ENCODE results near the gene PARD3. TPM values are rescaled to one million over a fixed set of nuclear protein-coding genes. Genes with fewer than 3 reads are reported as not detected.

PARD3 gene
- total RNA-seq, 1 donor from 2014 or later = 22.9 TPM

DNA sequence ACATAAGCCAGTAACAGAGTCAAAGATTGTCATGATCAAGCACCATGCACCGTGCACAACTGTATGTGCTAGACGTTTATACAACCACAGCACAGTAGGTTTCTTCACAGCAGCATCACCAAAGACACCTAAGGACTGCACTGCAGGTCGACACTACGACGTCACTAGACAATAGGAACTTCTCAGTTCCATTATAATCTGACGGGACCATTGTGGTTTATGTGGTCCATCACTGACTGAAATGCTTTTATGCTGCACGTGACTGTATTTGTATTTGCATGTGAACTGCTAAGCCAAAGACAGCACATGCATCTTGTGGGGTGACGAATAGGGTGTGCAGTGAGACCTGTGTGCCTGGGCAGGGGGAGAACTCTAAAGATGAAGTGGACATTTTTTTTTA is 164.9 kb downstream of the PARD3 start:
- Mint-ChIP-seq H3K4me1 (ENCODE audit: low read depth, unreplicated experiment) (peaks cover 28% of the 10 kb centered on the region), H3K36me3 (ENCODE audit: unreplicated experiment) (no peaks in the 10 kb centered on the region), H3K4me3 (ENCODE audit: unreplicated experiment) (no peak overlapping the region), H3K27me3 (ENCODE audit: unreplicated experiment) (peaks cover 5% of the 10 kb centered on the region), H3K27ac (ENCODE audit: unreplicated experiment) (no peak overlapping the region), H3K9me3 (ENCODE audit: unreplicated experiment) (no peaks in the 10 kb centered on the region)
- no peak for DNase-seq
- TF ChIP-seq, protein P1, sequence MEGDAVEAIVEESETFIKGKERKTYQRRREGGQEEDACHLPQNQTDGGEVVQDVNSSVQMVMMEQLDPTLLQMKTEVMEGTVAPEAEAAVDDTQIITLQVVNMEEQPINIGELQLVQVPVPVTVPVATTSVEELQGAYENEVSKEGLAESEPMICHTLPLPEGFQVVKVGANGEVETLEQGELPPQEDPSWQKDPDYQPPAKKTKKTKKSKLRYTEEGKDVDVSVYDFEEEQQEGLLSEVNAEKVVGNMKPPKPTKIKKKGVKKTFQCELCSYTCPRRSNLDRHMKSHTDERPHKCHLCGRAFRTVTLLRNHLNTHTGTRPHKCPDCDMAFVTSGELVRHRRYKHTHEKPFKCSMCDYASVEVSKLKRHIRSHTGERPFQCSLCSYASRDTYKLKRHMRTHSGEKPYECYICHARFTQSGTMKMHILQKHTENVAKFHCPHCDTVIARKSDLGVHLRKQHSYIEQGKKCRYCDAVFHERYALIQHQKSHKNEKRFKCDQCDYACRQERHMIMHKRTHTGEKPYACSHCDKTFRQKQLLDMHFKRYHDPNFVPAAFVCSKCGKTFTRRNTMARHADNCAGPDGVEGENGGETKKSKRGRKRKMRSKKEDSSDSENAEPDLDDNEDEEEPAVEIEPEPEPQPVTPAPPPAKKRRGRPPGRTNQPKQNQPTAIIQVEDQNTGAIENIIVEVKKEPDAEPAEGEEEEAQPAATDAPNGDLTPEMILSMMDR (IDR thresholded peaks at IDR 0.05; ENCODE audit: partially characterized antibody, unreplicated experiment) = no peak

GRCh38 chr10:34649385-34649784 is 165.7 kb downstream of the PARD3 start:
- peaks cover 30% of the 10 kb centered on the region for H3K4me1 Mint-ChIP-seq (ENCODE audit: low read depth, unreplicated experiment)
- H3K27ac Mint-ChIP-seq (ENCODE audit: unreplicated experiment) = no peak overlapping the region
- DNase-seq = no peak
- no peaks in the 10 kb centered on the region for H3K36me3 Mint-ChIP-seq (ENCODE audit: unreplicated experiment)
- H3K9me3 Mint-ChIP-seq (ENCODE audit: unreplicated experiment) = no peaks in the 10 kb centered on the region
- TF ChIP-seq, protein P1 (IDR thresholded peaks at IDR 0.05; ENCODE audit: partially characterized antibody, unreplicated experiment) = no peak
- peaks cover 3% of the 10 kb centered on the region for H3K27me3 Mint-ChIP-seq (ENCODE audit: unreplicated experiment)
- no peak overlapping the region for H3K4me3 Mint-ChIP-seq (ENCODE audit: unreplicated experiment)

DNA sequence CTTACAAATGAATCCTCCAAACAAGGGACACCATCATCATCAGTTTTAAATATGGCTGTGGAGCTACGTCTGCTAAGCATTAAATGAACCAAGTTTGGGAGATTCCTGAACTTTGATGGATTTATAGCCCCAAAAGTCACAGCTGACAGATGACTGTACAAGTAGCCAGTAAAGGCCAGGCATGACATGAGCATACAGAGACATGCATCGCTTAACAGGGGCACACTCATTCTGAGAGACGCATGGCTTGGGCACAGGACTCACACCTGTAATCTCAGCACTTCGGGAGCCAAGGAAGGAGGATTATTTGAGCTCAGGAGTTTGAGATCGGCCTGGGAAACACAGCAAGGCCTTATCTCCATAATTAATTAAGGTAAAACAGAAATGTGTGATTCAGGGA is 166.2 kb downstream of the PARD3 start:
- Mint-ChIP-seq H3K27ac (ENCODE audit: unreplicated experiment) (no peak overlapping the region), H3K27me3 (ENCODE audit: unreplicated experiment) (peaks cover 5% of the 10 kb centered on the region), H3K36me3 (ENCODE audit: unreplicated experiment) (no peaks in the 10 kb centered on the region), H3K4me3 (ENCODE audit: unreplicated experiment) (no peak overlapping the region), H3K4me1 (ENCODE audit: low read depth, unreplicated experiment) (peaks cover 35% of the 10 kb centered on the region), H3K9me3 (ENCODE audit: unreplicated experiment) (no peaks in the 10 kb centered on the region)
- no peak for DNase-seq
- TF ChIP-seq, protein P1 (IDR thresholded peaks at IDR 0.05; ENCODE audit: partially characterized antibody, unreplicated experiment) = no peak

DNA sequence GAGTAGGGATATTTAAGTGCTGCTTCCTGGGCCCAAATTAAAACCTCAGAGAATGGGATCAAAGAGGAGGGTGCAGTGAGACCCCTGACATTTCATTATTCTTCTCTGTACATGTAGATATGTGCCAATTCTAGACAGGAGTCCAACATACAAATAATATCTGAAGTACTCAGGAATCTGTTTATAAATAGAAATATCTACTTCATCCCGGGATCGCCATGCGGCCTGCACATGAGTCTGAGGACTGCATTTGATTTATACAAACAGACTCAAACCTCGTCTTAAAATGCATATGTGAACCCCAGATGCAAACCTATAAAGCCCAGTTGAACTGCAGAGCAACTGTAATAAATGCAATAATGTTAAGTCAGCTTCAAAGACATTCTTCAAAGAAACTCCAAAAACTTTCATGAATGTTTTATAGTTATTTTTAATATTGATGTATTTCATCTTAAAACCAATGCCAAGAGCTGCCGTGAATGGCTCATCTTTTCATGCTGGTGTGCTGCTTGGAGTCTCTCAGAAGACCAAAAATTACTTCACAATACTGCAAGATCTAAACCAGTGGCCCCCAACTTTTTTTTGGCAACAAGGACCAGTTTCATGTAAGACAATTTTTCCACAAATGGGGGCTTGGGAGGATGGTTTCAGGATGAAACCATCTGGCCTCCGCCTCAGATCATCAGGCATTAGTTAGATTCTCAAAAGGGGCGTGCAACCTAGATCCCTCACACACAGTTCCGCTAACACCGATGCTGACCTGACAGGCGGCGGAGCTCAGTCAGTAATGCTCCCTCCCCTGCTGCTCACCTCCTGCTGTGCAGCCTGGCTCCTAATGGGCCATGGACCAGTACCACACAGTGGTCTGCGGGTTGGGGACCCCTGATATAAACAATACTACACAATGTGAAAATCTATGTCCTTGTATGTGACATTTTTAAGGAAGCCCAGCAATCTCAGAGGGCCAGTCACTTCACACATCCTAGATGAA is 166.9 kb downstream of the PARD3 start:
- Mint-ChIP-seq H3K4me3 (ENCODE audit: unreplicated experiment) (no peak overlapping the region), H3K9me3 (ENCODE audit: unreplicated experiment) (no peaks in the 10 kb centered on the region), H3K4me1 (ENCODE audit: low read depth, unreplicated experiment) (peaks cover 38% of the 10 kb centered on the region), H3K27me3 (ENCODE audit: unreplicated experiment) (peaks cover 5% of the 10 kb centered on the region), H3K36me3 (ENCODE audit: unreplicated experiment) (no peaks in the 10 kb centered on the region), H3K27ac (ENCODE audit: unreplicated experiment) (peak overlapping the region; percentile 49)
- TF ChIP-seq, protein P1 (IDR thresholded peaks at IDR 0.05; ENCODE audit: partially characterized antibody, unreplicated experiment) = no peak
- DNase-seq = no peak

DNA sequence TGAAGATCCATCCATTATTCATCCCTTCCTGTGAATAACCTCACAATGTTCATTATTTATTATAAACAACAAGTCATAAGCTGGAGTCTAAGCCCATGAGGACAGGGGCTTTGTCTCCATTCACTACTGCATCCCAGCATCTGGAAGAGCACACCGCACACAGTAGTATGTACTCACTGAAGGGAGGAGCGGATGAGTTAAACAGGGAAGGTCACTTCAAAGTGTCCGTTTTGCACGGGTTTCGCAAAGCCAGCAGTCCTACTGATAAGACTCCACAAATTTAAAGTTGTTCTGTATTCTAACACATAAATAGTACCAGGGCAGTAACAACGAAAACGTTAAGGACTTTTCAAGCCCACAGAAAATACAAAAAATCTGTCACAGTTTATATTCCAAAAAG is 167.9 kb downstream of the PARD3 start:
- TF ChIP-seq, protein P1 (IDR thresholded peaks at IDR 0.05; ENCODE audit: partially characterized antibody, unreplicated experiment) = no peak
- peaks cover 39% of the 10 kb centered on the region for H3K4me1 Mint-ChIP-seq (ENCODE audit: low read depth, unreplicated experiment)
- H3K9me3 Mint-ChIP-seq (ENCODE audit: unreplicated experiment) = peaks cover 2% of the 10 kb centered on the region
- DNase-seq = no peak
- no peaks in the 10 kb centered on the region for H3K36me3 Mint-ChIP-seq (ENCODE audit: unreplicated experiment)
- peaks cover 5% of the 10 kb centered on the region for H3K27me3 Mint-ChIP-seq (ENCODE audit: unreplicated experiment)
- no peak overlapping the region for H3K4me3 Mint-ChIP-seq (ENCODE audit: unreplicated experiment)
- H3K27ac Mint-ChIP-seq (ENCODE audit: unreplicated experiment) = no peak overlapping the region
